Inflammatory macrophage treated with lipopolysaccharide for 1 hour (primary cell): ENCODE data around the gene BCAS4.
"Not testable (repeated sequence)": the region's sequence is repeated elsewhere in the genome, so short reads cannot be mapped to it uniquely, and the experiment has no call there.

Experiments used
- DNase-seq, 2 donors: peaks; one replicate each; pipeline ENCODE4 v3.0.0-alpha.2; 2020 to 2022

Gene BCAS4, protein sequence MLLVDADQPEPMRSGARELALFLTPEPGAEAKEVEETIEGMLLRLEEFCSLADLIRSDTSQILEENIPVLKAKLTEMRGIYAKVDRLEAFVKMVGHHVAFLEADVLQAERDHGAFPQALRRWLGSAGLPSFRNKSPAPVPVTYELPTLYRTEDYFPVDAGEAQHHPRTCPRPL

DNA sequence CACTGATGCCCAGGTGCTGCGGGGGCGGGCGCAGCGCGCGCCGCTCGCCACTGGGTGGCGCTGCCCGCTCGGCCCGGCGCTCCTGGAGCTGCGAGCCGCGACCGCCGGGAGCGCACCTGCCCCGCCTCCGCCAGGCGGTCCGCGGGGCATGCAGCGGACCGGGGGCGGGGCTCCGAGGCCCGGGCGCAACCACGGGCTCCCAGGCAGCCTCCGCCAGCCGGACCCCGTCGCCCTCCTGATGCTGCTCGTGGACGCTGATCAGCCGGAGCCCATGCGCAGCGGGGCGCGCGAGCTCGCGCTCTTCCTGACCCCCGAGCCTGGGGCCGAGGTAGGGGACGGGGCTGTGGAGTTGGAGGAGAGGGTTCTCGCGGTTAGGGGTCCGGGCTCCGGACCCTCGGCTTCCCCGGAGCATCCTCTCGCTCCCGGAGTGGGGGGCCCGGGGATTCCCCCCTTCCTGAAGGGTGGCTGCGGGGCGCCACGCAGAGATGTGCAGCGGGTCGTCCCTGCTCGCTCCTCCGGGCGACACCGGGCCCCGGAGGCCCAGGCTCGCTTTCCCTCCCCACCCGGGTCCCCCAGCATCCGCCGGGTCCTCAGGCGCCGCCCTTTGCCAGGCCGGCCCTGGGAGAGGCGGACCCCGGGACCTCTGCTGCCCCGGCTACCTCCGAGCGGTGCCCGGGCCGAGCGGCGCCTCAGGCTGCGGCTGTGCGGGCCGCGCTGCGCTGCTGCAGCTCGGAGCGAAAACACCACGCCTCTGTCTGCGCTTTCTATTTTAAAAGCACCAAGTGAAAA is at the start of gene BCAS4:
Gene BCAS4 (plus strand): TSS at position 216 of the 789 bp plus-strand sequence. CDS start 23 bp downstream, at position 239.
- DNase-seq: peak; percentile 33 to 56

DNA sequence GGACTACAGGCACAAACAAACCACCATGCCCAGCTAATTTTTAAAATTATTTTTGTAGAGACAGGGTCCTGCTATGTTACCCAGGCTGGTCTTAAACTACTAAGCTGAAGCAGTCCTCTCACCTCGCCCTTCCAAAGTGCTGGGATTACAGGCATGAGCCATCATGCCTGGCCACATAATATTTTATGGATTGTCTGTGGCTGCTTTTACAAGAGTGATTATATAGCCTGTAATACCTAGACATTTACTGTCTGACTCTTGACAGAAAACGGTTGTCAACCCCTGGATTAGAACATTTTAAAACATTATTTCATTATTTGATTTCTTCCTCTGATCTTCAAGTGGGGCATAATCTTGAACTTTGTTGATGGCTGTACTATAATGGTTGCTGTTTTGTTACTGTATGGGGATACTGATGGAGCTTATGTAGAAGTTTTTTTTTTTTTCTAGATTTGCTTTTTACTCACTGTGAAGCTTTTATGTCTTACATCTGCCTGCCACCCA is 49.2 kb upstream of the BCAS4 start:
- DNase-seq: no peak

DNA sequence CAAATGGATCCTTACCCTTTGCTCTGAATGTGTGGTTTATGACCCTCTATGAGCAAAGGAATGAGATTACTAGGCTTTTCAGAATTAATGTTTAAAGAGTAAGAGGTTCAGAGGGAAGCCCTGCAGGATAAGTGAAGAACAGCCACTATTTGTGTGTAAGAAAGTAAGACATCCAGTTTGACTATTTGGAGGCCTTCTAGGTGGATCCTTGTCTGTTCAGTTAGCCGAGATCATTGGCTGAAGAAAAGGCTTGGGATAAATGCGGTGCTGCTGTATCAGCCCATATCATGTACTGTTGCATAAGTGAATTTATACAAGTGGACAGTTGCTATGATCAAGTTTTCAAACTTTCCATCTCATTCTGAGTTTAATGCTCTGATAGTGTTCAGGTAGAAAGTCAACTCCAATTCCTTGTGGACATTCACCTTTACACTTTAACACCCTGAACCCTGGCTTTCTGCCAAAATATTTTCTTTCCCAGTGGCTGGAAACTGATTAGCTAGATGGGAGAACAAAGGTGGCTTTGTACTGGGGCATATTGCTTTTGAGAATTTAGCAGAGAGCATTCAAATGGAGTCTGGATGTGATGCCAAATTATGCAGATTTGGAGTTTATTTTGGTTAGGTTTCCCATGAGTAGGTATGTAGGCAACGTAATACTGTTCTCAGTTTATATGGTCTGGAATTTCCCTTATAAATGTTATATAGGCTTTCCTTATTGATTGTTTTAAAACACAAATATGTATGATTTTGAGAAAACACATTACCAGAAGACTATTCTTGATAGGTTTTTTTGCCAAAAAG is 48.5 kb upstream of the BCAS4 start:
- DNase-seq: no peak

DNA sequence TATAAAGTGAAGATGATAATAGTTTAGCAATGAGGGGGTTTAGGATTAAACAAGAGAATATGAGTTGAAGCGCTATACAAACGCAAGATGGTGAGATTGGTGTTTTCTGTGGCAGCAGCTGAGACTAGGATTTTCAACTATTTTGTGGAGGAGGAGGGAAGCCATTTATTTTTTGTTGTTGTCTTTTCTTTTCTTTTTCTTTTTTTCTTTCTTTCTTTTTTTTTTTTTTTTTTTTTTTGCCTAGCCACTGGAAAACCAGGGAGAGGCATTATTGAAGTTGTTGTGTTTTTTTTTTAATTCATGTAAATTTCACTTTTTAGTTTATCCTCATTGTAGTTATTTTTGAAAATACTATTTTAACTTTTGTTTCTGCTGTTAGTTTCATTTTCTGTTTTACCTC is 47.6 kb upstream of the BCAS4 start:
- no peak for DNase-seq

DNA sequence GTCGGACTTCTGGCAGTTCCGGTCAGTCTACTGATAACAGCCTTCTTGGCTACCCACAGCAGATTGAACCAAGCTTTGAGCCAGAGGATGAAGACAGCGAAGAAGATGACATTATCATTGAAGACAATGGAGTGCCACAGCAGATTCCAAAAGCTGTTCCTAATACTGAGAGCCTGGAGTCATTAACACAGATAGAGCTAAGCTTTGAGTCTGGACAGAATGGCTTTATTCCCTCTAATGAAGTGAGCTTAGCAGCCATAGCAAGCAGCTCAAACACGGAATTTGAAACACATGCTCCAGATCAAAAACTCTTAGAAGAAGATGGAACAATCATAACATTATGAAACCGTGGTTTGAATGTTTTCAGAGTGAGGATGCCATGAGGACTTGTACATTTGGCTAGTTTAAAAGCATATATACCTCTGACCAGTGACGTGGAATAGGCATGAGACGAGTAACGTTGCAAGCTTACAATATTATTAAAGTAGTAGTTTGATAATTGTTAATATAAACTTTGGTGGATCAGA is 44.7 kb upstream of the BCAS4 start:
- DNase-seq: no peak

DNA sequence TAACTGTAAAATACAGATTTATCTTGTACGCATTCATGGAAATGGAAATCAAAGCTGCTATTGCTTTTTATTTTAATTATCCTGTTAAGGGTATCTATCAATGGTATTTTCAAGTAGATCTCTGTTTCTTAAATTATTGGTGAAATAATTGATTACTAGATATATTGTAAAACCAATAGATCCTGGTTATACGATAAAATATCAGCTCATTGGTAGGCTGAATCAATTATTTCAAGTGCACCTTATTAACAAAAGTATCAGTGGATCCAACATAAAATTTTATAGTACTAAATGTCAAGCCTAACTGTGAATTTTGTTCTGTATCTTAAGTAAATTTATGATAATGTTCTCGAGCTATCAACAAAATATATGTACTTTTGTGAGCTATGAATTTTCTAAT is 41.7 kb upstream of the BCAS4 start:
- DNase-seq: no peak

DNA sequence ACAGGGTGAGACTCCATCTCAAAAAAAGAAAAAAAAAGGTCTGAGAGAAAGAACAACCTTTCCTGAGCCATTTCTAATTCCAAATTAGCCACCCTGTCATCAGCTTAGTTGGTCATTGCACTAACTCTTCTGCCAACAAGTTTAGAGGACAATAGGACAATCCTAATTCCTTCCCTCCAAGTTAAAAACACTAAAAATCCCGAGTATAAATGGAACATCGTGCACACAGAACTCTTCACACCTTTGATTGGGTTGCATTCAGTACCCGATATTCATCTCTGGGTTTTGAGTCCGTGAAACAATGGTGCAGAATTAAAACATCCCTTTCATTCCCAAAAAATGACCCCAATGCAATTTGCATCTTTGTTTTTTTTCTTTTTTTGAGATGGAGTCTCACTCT is 40.4 kb upstream of the BCAS4 start:
- DNase-seq: no peak

DNA sequence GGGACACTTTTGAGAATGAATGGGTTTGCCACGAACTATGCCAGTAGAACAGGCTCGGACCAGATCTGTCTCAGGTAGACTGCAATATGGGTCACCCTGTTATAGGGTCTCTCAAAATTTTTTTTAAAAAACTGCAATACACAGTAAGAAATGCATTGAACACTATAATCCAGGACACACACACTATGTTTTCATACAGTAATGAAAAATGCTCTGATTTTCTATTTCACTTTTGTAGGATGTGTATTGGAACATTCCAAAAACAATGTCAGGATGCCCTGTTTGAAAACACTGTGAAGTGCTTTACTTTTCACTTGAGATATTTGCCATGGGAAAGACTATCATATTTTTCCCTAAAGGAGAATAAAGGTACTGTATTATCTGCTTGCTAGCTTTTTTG is 38.4 kb upstream of the BCAS4 start:
- no peak for DNase-seq

DNA sequence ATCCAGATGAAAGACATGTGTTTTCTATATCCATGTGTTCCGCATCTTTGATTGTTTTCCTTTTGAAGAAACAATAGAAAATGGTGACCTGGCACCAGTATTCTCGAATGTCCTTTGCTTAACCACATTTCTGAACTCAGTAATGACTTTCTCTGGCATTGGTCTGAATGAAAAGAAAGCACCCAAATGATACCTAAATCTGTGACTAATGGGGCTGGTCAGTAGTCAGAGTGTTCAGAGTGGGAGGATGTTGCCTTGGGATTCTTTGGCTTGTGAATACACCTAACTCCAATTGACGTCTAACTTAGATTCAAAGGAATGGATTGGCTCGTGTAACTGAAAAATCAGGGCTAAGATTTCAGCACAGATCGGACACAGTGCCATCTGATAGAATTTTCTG is 36.4 kb upstream of the BCAS4 start:
- no peak for DNase-seq

DNA sequence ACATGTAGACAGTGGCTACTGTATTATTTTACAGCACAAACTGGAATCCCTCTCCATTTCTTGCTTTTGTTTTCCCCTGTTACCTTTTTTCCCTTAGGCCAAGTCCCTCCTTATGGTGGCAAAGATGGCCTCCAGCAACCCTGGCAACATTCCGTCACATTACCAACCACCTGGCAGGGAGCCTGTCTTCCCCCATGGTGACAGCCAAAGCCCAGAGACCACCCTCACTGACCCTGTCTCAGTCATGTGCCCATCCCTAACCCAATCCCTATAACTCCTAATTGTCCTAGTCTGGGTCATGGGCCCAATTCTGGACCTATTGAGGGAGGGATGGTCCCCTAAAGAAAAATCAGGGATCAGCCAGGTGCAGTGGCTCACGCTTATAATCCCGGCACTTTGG is 35.9 kb upstream of the BCAS4 start:
- DNase-seq: no peak

DNA sequence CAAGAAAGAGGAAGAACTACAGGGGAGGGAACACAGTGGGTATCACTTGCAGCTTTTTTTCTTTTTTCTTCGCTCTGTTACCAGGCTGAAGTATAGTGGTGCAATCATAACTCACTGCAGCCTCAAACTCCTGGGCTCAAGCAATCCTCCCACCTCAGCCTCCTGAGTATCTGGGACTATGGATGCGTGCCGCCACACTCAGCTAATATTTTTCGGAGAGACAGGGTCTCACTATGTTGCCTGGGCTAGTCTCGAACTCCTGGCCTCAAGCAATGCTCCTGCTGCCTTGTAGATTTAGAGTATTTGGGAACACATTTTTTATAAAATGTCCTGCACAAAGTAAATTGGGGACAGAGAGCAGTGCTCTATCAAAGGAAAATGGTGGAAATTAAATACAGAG is 35.2 kb upstream of the BCAS4 start:
- no peak for DNase-seq

DNA sequence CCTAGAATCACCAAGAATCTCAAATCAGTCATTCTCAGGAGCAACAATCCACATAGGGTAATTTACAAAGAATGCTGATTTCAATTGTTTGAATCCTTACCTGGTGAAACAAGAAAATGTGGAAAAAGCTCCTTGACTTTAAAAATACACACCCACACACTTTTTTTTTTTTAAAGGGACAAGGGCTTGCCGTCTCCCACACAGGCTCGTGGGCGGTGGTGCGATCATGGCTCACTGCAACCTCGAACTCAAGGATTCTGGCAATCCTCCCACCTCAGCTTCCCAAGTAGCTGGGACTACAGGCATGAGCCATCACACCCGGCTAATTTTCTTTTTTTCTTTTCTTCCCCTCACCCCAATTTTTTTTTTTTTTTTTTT is 32.8 kb upstream of the BCAS4 start:
- no peak for DNase-seq

DNA sequence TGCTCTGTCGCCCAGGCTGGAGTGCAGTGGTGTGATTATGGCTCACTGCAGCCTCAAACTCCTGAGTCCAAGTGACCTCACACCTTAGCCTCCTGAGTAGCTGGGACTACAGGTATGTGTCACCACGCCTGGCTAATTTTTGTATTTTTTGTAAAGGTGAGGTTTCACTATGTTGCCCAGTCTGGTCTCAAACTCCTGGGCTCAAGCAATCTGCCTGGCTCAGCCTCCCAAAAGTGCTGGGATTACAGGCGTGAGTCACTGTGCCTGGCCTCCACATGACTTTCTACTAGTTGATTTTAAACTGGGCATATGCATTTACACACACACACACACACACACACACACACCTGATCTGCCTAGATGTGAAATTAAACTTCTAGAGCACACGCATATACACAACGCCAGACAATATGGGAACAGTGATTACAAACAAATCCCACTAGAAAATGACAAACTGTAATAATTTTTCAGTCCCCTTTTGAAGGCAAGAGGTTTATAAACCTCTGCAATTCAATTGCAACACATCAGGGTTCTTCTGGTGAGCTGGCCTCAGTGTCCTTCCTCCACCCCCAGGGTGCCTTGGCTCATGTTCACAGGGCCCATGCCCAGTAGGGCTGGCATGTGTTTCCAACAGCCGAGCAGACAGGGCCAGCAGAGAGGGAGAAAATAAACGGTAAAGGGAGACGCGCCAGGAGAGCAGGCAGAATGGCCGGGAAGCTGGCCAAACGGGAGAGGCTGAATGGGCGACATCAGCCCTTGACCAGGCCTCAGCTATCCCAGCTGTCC is 32.2 kb upstream of the BCAS4 start:
- DNase-seq: no peak

DNA sequence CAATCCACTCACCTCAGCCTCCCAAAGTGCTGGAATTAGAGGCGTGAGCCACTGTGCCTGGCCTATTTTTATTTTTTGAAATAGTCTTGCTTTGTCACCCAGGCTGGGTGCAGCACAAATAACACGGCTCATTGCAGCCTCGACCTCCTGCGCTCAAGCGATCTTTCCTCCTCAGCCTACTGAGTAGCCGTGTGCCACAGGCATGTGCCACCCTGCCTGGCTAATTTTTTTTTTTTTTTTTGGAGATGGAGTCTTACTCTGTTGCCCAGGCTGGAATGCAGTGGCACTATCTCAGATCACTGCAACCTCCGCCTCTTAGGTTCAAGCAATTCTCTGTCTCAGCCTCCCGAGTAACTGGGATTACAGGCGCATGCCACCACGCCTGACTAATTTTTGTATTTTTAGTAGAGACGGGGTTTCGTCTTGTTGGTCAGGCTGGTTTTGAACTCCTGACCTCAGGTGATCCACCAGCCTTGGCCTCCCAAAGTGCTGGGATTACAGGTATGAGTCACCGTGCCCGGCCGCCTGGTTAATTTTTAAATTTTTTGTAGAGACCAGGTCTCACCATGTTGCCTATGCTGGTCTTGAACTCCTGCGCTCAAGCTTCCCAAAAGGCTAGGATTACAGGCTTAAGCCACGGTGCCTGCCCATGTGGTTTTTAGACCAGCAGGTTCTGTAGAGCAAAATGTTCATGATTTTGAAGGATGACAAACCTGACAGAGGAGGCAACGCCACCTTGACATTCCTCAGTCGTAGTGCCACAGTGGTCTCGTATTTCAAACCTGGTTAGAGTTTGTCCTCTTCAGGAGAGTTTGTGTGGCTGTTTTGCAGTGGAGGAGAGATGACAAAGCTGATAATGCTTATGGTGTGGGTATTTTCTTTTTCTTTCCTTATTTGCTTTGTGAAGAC is 31.1 kb upstream of the BCAS4 start:
- not testable (repeated sequence) for DNase-seq

DNA sequence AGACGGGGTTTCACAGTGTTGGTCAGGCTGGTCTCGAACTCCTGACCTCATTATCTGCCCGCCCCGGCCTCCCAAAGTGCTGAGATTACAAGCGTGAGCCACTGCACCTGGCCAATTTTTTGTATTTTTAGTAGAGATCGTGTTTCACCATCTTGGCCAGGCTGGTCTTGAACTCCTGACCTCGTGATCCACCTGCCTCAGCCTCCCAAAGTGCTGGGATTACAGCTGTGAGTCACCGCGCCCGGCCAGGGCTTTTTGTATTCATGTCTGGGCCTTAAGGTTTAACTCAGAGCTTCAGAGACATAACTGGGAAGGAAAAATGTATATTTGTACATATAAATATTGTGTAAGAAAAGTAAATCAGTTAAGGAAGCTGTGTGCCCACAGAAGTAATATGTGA is 29.6 kb upstream of the BCAS4 start:
- DNase-seq: not testable (repeated sequence)

DNA sequence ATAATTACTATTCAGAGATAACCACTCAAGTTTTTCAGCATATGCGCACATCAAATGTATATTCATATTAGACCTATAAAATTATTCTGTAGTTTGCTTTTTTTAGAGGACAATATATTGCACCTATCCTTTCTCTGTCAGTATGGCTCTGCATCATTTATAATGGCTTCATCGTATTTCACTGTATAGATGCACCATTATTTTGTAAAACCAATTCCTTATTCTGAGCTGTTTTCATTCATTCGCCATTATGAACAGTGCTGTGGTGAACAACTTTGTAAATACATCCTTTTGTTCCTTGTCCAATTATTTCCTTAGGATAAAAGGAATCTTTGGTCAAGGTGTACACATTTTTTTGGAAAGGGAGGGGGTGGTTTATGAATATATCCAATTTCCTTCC is 29.2 kb upstream of the BCAS4 start:
- DNase-seq: no peak

DNA sequence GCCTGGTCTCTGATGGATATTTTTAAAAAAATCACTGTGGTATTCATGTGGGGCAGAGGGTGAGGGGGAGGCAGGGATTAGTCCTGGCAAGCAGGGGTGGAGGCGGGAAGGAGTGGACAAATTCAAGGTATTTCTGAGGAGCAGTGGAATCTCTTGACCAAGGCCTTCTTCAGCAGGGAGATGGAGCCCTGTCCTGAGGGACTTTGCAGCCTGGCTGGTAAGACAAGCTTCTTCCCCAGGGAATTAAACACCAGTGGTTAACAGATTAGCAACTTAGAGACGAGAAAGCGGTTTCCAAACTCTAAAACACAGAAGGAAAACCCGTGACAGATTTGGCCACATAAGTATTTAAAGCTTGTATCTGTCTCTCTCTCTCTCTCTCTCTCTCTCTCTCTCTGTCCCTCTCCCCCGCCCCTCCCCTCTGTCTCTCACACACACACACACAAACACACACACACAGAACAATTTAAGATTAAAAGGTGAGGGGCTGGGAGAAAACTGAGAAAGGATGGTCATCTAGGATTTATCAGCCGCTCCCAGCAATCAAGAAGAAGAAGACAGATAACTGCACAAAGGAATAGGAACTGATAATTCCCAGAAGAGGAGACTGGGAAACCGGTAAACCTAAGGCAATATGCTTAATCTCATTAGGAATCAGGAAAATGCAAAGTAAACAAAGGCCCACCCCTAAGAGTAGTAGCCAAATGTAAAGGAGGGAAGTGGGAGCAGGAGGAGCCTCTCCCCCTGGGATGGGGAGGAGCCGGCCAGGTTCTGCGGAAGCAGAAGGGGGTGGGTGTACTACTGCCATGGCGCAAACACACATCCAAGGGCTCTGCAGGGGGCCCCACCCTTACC is 27.7 kb upstream of the BCAS4 start:
- DNase-seq: not testable (repeated sequence)

DNA sequence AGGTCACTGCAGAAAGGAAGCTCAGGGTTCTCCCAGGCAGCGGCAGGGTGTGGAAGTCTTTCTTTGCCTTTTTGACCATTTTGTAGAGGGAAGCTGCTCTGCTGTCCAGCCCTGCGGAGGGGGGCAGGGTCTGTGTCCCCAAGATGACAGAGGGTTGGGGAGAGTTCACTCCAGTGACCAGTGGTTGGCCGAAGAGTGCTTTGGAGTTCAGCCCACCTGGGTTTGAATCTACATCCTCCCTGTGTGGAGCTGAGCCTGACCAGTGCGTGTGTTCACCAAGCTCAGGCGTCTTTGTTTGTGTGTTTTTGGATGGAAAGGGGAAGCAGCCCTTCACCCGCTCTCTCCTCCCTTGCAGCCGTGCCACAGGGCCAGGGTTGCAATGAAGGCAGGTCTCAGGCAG is 25.9 kb upstream of the BCAS4 start:
- DNase-seq: not testable (repeated sequence)

DNA sequence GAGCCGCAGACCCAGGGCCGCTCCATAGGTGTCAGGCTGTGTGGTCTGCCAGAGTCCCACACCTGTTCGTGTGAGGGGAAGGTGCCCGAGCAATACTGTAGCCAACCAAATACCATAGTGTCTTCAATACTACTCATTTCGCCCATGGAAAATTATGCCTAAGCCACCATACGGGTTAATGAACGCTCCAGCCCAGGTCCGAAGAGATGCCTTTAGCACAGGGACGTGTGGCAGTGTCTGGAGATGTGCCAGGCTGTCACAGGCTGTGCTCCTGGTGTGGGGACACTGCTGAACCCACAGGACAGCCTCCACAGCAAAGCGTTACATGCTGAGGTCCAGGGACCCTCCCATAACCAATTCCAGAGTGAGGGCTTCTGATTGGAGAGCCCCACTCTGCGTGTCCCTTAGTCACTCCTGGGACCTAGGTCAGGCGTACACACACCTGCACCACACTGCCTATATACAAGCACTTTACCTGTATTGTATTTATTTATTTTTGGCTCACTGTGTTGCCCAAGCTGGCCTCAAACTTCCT is 25.2 kb upstream of the BCAS4 start:
- not testable (repeated sequence) for DNase-seq

DNA sequence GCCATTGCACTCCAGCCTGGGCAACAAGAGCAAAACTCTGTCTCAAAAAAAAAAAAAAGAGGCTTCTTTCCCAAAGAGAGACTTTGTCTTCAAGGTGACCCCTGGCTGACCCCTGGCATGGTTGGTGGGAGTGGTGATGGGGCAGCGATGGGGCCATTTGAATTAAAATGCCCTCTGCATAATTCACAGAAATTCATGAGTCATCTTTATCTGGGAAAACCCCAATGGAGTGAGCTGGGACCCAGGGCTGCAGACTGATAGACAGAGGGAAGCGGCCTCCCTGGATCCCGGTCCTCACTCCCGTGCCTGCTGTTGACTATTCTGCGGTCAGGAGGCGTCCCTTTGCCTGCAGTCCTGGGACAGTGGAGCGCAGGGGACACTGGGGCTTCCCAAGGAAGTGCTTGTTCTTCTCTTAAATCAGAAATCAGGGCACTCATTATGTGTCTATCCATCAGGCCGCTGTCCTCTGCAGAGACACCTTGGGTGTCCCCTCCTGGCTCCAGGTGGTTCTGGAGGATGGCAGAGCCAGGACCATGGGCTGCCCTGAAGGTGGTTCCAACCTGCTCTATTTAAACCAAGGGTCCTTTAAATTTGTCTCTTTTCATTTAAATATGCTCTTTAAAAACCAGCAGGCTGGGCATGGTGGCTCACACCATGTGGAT is 23.3 kb upstream of the BCAS4 start:
- not testable (repeated sequence) for DNase-seq
